ENCODE measurements around the gene MBLAC1. TPM values are rescaled to one million over a fixed set of nuclear protein-coding genes. Genes with fewer than 3 reads are reported as not detected.

The MBLAC1 gene
- total RNA-seq, 1 experiment from 2014 or later, result 5.2 TPM

GRCh38 chr7:100079024-100079560, 47.7 kb upstream of the MBLAC1 start:
- H3K27me3 ChIP-seq (ENCODE audit: control insufficient read depth, insufficient read depth, low read length), result no peaks in the 10 kb centered on the region
- intact Hi-C loops (cut with micrococcal nuclease; ENCODE audit: unreplicated experiment), result no loop called here
- H3K27ac ChIP-seq (ENCODE audit: low read length), result peak overlapping the region; percentile 25; the same call in 1 of the 2 replicates
- BruUV-seq (replicated peaks), result no TSS peak
- DNase-seq (ENCODE audit: low read depth, low spot score) (no peak), ATAC-seq (no peak)
- in situ Hi-C loops (cut with HindIII; ENCODE audit: low pct_unique_long_range_greater_than_20kb, low sequenced_read_pairs), result no loop called here
- peaks cover 6% of the 10 kb centered on the region for H3K4me1 ChIP-seq (ENCODE audit: control insufficient read depth, insufficient read depth, low read length)
- peaks cover 12% of the 10 kb centered on the region for H3K36me3 ChIP-seq (ENCODE audit: control insufficient read depth, insufficient read depth, low read length)
- H3K4me3 ChIP-seq (ENCODE audit: low read depth in 2 of 2, low read length in 2 of 2), result no peak overlapping the region
- CTCF ChIA-PET, result no interaction called here
- peaks cover 24% of the 10 kb centered on the region; the same call in 1 of the 2 replicates for H3K9me3 ChIP-seq (ENCODE audit: control insufficient read depth, insufficient read depth, low read depth, low read length)
- TF ChIP-seq REST (IDR thresholded peaks at IDR 0.05; ENCODE audit: insufficient read depth in 1 of 2, low read depth in 2 of 2, low read length in 1 of 2) (no peak), SIN3A (IDR thresholded peaks at IDR 0.05; ENCODE audit: borderline replicate concordance, insufficient read depth, low read depth, low read length) (no peak), POLR2AphosphoS5 (IDR thresholded peaks at IDR 0.05; ENCODE audit: low read depth, low read length) (no peak), CTCF (IDR thresholded peaks at IDR 0.05) (no peak), TCF7L2 (IDR thresholded peaks at IDR 0.05; ENCODE audit: low read depth, low read length) (no peak)
- POLR2A ChIA-PET, result no interaction called here

GRCh38 chr7:100080907-100081534, 45.7 kb upstream of the MBLAC1 start:
- CTCF ChIA-PET, result no interaction called here
- intact Hi-C loops (cut with micrococcal nuclease; ENCODE audit: unreplicated experiment), result loop anchor here (10.0 kb wide), 1 partner anchor 86 kb away; no protein-coding TSS in a partner anchor
- DNase-seq (ENCODE audit: low read depth, low spot score), result no peak

More at GRCh38 chr7:100080907-100081534, 45.7 kb upstream of the MBLAC1 start:
- Histone ChIP-seq H3K4me1 (ENCODE audit: control insufficient read depth, insufficient read depth, low read length) (peaks cover 9% of the 10 kb centered on the region), H3K36me3 (ENCODE audit: control insufficient read depth, insufficient read depth, low read length) (peaks cover 12% of the 10 kb centered on the region), H3K9me3 (ENCODE audit: control insufficient read depth, insufficient read depth, low read depth, low read length) (peaks cover 10% of the 10 kb centered on the region; the same call in 1 of the 2 replicates), H3K27ac (ENCODE audit: low read length) (peak overlapping the region; percentile 91), H3K4me3 (ENCODE audit: low read depth in 2 of 2, low read length in 2 of 2) (peak overlapping the region; percentile 76 to 99), H3K27me3 (ENCODE audit: control insufficient read depth, insufficient read depth, low read length) (no peaks in the 10 kb centered on the region)
- ATAC-seq, result peak; percentile 6
- in situ Hi-C loops (cut with HindIII; ENCODE audit: low pct_unique_long_range_greater_than_20kb, low sequenced_read_pairs), result no loop called here
- TF ChIP-seq SIN3A (IDR thresholded peaks at IDR 0.05; ENCODE audit: borderline replicate concordance, insufficient read depth, low read depth, low read length), result no peak
- TF ChIP-seq TCF7L2 (IDR thresholded peaks at IDR 0.05; ENCODE audit: low read depth, low read length), result no peak
- no peak for TF ChIP-seq REST (IDR thresholded peaks at IDR 0.05; ENCODE audit: insufficient read depth in 1 of 2, low read depth in 2 of 2, low read length in 1 of 2)
- TF ChIP-seq CTCF (IDR thresholded peaks at IDR 0.05), result no peak
- TF ChIP-seq POLR2AphosphoS5 (IDR thresholded peaks at IDR 0.05; ENCODE audit: low read depth, low read length), result no peak
- TSS peak; percentile 83 for BruUV-seq (replicated peaks)
- POLR2A ChIA-PET, result interaction anchor here (0.7 kb wide), 1 partner anchor 11 kb away, joined by 5 read pairs; no protein-coding TSS in a partner anchor

All from Panc1 (cell line).